CD4-positive, alpha-beta memory T cell (primary cell): ENCODE measurements around the gene TMPRSS3. TPM values are rescaled to one million over a fixed set of nuclear protein-coding genes. Genes with fewer than 3 reads are reported as not detected.
"Not testable (repeated sequence)": the region's sequence is repeated elsewhere in the genome, so short reads cannot be mapped to it uniquely, and the experiment has no call there.

Source experiments
- CTCF ChIA-PET: fragments of 350-600 bp; sonication (Branson Sonifier 250); formaldehyde crosslinking; loops from one replicate; lab custom pipeline; 2021; ENCODE audit warnings: inconsistent platforms; ENCODE audit not compliant: partially characterized antibody; lab: Charles Lee
- POLR2A ChIA-PET: fragments of 350-600 bp; sonication (Branson Sonifier 250); formaldehyde crosslinking; loops from one replicate; lab custom pipeline; 2021; ENCODE audit not compliant: partially characterized antibody; lab: Charles Lee
- DNase-seq, 5 donors: peaks; one replicate each; pipeline versions ENCODE4 v3.0.0 to v3.0.0-alpha.2; 2020 to 2022; ENCODE audit warnings: mixed read lengths in 1 of 5
- H3K27ac ChIP-seq: one replicate; pipeline ENCODE4 v1.7.0; 2013; ENCODE audit warnings: low read depth, low read length
- H3K27me3 ChIP-seq: 2 replicates; pipeline ENCODE4 v1.7.0; 2013; ENCODE audit warnings: mild to moderate bottlenecking, low read length, moderate library complexity; ENCODE audit not compliant: insufficient read depth
- H3K36me3 ChIP-seq: 2 replicates; pipeline ENCODE4 v1.7.0; 2013; ENCODE audit warnings: mild to moderate bottlenecking, low read length, moderate library complexity; ENCODE audit not compliant: insufficient read depth
- H3K4me1 ChIP-seq: 2 replicates; pipeline ENCODE4 v1.7.0; 2013; ENCODE audit warnings: mild to moderate bottlenecking, low read length, moderate library complexity; ENCODE audit not compliant: insufficient read depth
- H3K4me3 ChIP-seq, 2 donors: one replicate each; pipeline ENCODE4 v1.7.0; 2013; ENCODE audit warnings: low read length in 2 of 2, mild to moderate bottlenecking in 1 of 2
- H3K9me3 ChIP-seq, 2 donors: one replicate each; pipeline ENCODE4 v1.7.0; 2013; ENCODE audit warnings: low read length in 2 of 2, control low read depth in 1 of 2; ENCODE audit not compliant: control insufficient read depth in 1 of 2
- H3K27ac Mint-ChIP-seq, 7 donors: one replicate each; pipeline ENCODE4 v1.8.0; 2020 to 2021; ENCODE audit warnings: mixed read lengths in 7 of 7, mild to moderate bottlenecking in 6 of 7, inconsistent platforms in 3 of 7, moderate library complexity in 3 of 7
- H3K27me3 Mint-ChIP-seq, 2 donors: one replicate each; pipeline ENCODE4 v1.8.0; 2020 to 2021; ENCODE audit warnings: mixed read lengths in 2 of 2
- H3K36me3 Mint-ChIP-seq, 2 donors: one replicate each; pipeline ENCODE4 v1.8.0; 2020 to 2021; ENCODE audit warnings: mixed read lengths in 2 of 2, inconsistent platforms in 1 of 2, mild to moderate bottlenecking in 1 of 2
- H3K4me1 Mint-ChIP-seq, 4 donors: one replicate each; pipeline ENCODE4 v1.8.0; 2020 to 2021; ENCODE audit warnings: mixed read lengths in 4 of 4, mild to moderate bottlenecking in 1 of 4
- H3K4me3 Mint-ChIP-seq, 8 donors: one replicate each; pipeline ENCODE4 v1.8.0; 2020 to 2021; ENCODE audit warnings: mixed read lengths in 8 of 8, mild to moderate bottlenecking in 7 of 8, moderate library complexity in 6 of 8, inconsistent platforms in 3 of 8
- H3K9me3 Mint-ChIP-seq, 8 donors: one replicate each; pipeline ENCODE4 v1.8.0; 2020 to 2021; ENCODE audit warnings: mixed read lengths in 8 of 8, mild to moderate bottlenecking in 5 of 8, inconsistent platforms in 3 of 8, moderate library complexity in 1 of 8
- intact Hi-C: fragments of 100-400 bp; cut with micrococcal nuclease; formaldehyde crosslinking; loops from one replicate; pipeline ENCODE4 v1.15.1; 2023
- polyA plus RNA-seq, 2 donors: library from polyadenylated mRNA; unstranded; fragments of 300-500 nt; fragmentation: Illumina TruSeq; gene quantifications; one replicate each; pipeline ENCODE4 v1.2.3, GENCODE V29; 2021
- total RNA-seq, 2 experiments: library from RNA; stranded (reverse); gene quantifications; one replicate each; pipeline ENCODE4 v1.2.3, GENCODE V29; 2021

The TMPRSS3 gene
- total and polyA plus RNA-seq, 4 experiments from 2014 or later = 1.8 to 4.5 (median 3.7) TPM

- Histone ChIP-seq H3K27me3 (no peaks in the 10 kb centered on the region), H3K9me3 (no peaks in the 10 kb centered on the region), H3K4me3 (no peak overlapping the region), H3K36me3 (peaks cover 78% of the 10 kb centered on the region), H3K27ac (peak overlapping the region; percentile 92), H3K4me1 (peaks cover 98% of the 10 kb centered on the region)
- Mint-ChIP-seq H3K9me3 (no peaks in the 10 kb centered on the region), H3K27me3 (no peaks in the 10 kb centered on the region), H3K36me3 (peaks cover 46 to 72% of the 10 kb centered on the region in 2 donors), H3K4me3 (peak overlapping the region in 1 of 8 donors; percentile 61), H3K4me1 (peaks cover 31 to 62% (median 47%) of the 10 kb centered on the region in 4 donors), H3K27ac (peak overlapping the region in 4 of 7 donors; percentile 50 to 100 (median 89))
- CTCF ChIA-PET = interaction anchor here (1.0 to 1.9 kb wide), 5 partner anchors 10 to 73 kb away, joined by 3 to 7 read pairs (median 3); no protein-coding TSS in a partner anchor
- POLR2A ChIA-PET = interaction anchor here (0.9 to 23.2 kb wide), 5 partner anchors 5 to 23 kb away, joined by 4 to 604 read pairs (median 4); partner anchors contain the start of gene UBASH3A
- no peak for DNase-seq
- intact Hi-C loops = no loop called here
These were observed 16.2 kb upstream of the TMPRSS3 start for GRCh38 chr21:42411891-42412635.

GRCh38 chr21:42411197-42411869, 15.5 kb upstream of the TMPRSS3 start:
- Histone ChIP-seq H3K9me3 (no peaks in the 10 kb centered on the region), H3K27ac (peak overlapping the region; percentile 92), H3K36me3 (peaks cover 82% of the 10 kb centered on the region), H3K4me3 (no peak overlapping the region), H3K27me3 (no peaks in the 10 kb centered on the region), H3K4me1 (peaks cover 98% of the 10 kb centered on the region)
- Mint-ChIP-seq H3K36me3 (peaks cover 52 to 73% of the 10 kb centered on the region in 2 donors), H3K27ac (no peak overlapping the region), H3K9me3 (no peaks in the 10 kb centered on the region), H3K4me3 (no peak overlapping the region), H3K4me1 (peaks cover 36 to 67% (median 54%) of the 10 kb centered on the region in 4 donors), H3K27me3 (no peaks in the 10 kb centered on the region)
- CTCF ChIA-PET = interaction anchor here (1.0 to 1.5 kb wide), 4 partner anchors 11 to 44 kb away, joined by 3 to 7 read pairs (median 4); no protein-coding TSS in a partner anchor
- POLR2A ChIA-PET = interaction anchor here (0.9 to 23.2 kb wide), 6 partner anchors 5 to 30 kb away, joined by 3 to 604 read pairs (median 4); partner anchors contain the start of gene UBASH3A
- intact Hi-C loops = no loop called here
- no peak for DNase-seq

GRCh38 chr21:42409366-42409765, 13.5 kb upstream of the TMPRSS3 start:
- H3K9me3 Mint-ChIP-seq = no peaks in the 10 kb centered on the region
- peaks cover 38 to 64% (median 44%) of the 10 kb centered on the region in 4 donors for H3K4me1 Mint-ChIP-seq
- Histone ChIP-seq H3K36me3 (peaks cover 72% of the 10 kb centered on the region), H3K27ac (peak overlapping the region; percentile 38), H3K9me3 (no peaks in the 10 kb centered on the region), H3K27me3 (no peaks in the 10 kb centered on the region), H3K4me1 (peaks cover 78% of the 10 kb centered on the region), H3K4me3 (no peak overlapping the region)
- CTCF ChIA-PET = interaction anchor here (1.3 to 1.4 kb wide), 2 partner anchors 11 to 28 kb away, joined by 3 to 4 read pairs; no protein-coding TSS in a partner anchor
- POLR2A ChIA-PET = interaction anchor here (1.3 to 21.1 kb wide), 2 partner anchors 13 to 28 kb away, joined by 3 to 604 read pairs; no protein-coding TSS in a partner anchor
- DNase-seq = no peak
- intact Hi-C loops = loop anchor here (10.0 kb wide), 1 partner anchor 175 kb away; no protein-coding TSS in a partner anchor
- peaks cover 42 to 62% of the 10 kb centered on the region in 2 donors for H3K36me3 Mint-ChIP-seq
- peak overlapping the region in 6 of 7 donors; percentile 69 to 87 (median 78) for H3K27ac Mint-ChIP-seq
- H3K27me3 Mint-ChIP-seq = no peaks in the 10 kb centered on the region
- peak overlapping the region in 5 of 8 donors; percentile 4 to 74 (median 47) for H3K4me3 Mint-ChIP-seq

GRCh38 chr21:42408718-42409117, 12.9 kb upstream of the TMPRSS3 start:
- not testable (repeated sequence) for DNase-seq, H3K9me3 Mint-ChIP-seq, H3K4me3 ChIP-seq, H3K4me3 Mint-ChIP-seq, H3K27me3 ChIP-seq, H3K27me3 Mint-ChIP-seq, H3K9me3 ChIP-seq
- POLR2A ChIA-PET = interaction anchor here (21.1 kb wide), 1 partner anchor 14 kb away, joined by 604 read pairs; no protein-coding TSS in a partner anchor
- Histone ChIP-seq H3K4me1 (peaks cover 72% of the 10 kb centered on the region), H3K36me3 (peaks cover 65% of the 10 kb centered on the region), H3K27ac (peak overlapping the region; percentile 89)
- Mint-ChIP-seq H3K4me1 (peaks cover 32 to 61% (median 42%) of the 10 kb centered on the region in 4 donors), H3K27ac (peak overlapping the region in 3 of 7 donors; percentile 70 to 94 (median 82)), H3K36me3 (peaks cover 35 to 59% of the 10 kb centered on the region in 2 donors)
- intact Hi-C loops = loop anchor here (10.0 kb wide), 1 partner anchor 174 kb away; no protein-coding TSS in a partner anchor
- CTCF ChIA-PET = interaction anchor here (1.3 kb wide), 1 partner anchor 27 kb away, joined by 3 read pairs; no protein-coding TSS in a partner anchor

GRCh38 chr21:42407476-42407875, 11.6 kb upstream of the TMPRSS3 start:
- CTCF ChIA-PET = no interaction called here
- Histone ChIP-seq H3K27ac (peak overlapping the region; percentile 89), H3K4me3 (peak overlapping the region; percentile 70 to 87), H3K27me3 (no peaks in the 10 kb centered on the region), H3K4me1 (peaks cover 71% of the 10 kb centered on the region), H3K9me3 (no peaks in the 10 kb centered on the region), H3K36me3 (peaks cover 53% of the 10 kb centered on the region)
- Mint-ChIP-seq H3K4me1 (peaks cover 32 to 66% (median 45%) of the 10 kb centered on the region in 4 donors), H3K9me3 (no peaks in the 10 kb centered on the region), H3K4me3 (peak overlapping the region; percentile 70 to 96 (median 93)), H3K27ac (peak overlapping the region; percentile 82 to 98 (median 96)), H3K36me3 (peaks cover 29 to 49% of the 10 kb centered on the region in 2 donors), H3K27me3 (no peaks in the 10 kb centered on the region)
- intact Hi-C loops = loop anchor here (10.0 kb wide), 1 partner anchor 173 kb away; no protein-coding TSS in a partner anchor
- DNase-seq = no peak
- POLR2A ChIA-PET = interaction anchor here (21.1 kb wide), 1 partner anchor 15 kb away, joined by 604 read pairs; no protein-coding TSS in a partner anchor

- H3K9me3 ChIP-seq = no peaks in the 10 kb centered on the region
- ChIA-PET CTCF (no interaction called here), POLR2A (interaction anchor here (1.0 to 21.1 kb wide), 3 partner anchors 16 to 168 kb away, joined by 3 to 604 read pairs (median 3); no protein-coding TSS in a partner anchor)
- Mint-ChIP-seq H3K4me3 (peak overlapping the region; percentile 87 to 97 (median 94)), H3K4me1 (peaks cover 35 to 72% (median 50%) of the 10 kb centered on the region in 4 donors), H3K27me3 (no peaks in the 10 kb centered on the region), H3K9me3 (peaks cover 0 to 2% (median under 1%) of the 10 kb centered on the region in 8 donors), H3K36me3 (peaks cover 29 to 46% of the 10 kb centered on the region in 2 donors), H3K27ac (peak overlapping the region; percentile 82 to 98 (median 96))
- H3K36me3 ChIP-seq = peaks cover 47% of the 10 kb centered on the region
- intact Hi-C loops = loop anchor here (1.0 to 10.0 kb wide), 2 partner anchors 8 to 172 kb away; no protein-coding TSS in a partner anchor
- peak overlapping the region; percentile 89 for H3K27ac ChIP-seq
- H3K4me1 ChIP-seq = peaks cover 71% of the 10 kb centered on the region
- peak in 1 of 5 donors; percentile 57 for DNase-seq
- no peaks in the 10 kb centered on the region for H3K27me3 ChIP-seq
- peak overlapping the region; percentile 70 to 87 for H3K4me3 ChIP-seq
These were observed 11.0 kb upstream of the TMPRSS3 start for GRCh38 chr21:42406866-42407265.
